Neural cell (in vitro differentiated cells): ENCODE measurements around the gene ZNF366. TPM values are rescaled to one million over a fixed set of nuclear protein-coding genes. Genes with fewer than 3 reads are reported as not detected.

Experiments
- H2AFZ ChIP-seq: fragments of 200-600, 300-800 bp; sonication (generic), shearing (Covaris generic); 2 replicates; pipeline ENCODE4 v1.6.0; 2014; ENCODE audit warnings: low read depth, mild to moderate bottlenecking, antibody characterized with exemption, low read length, moderate library complexity
- H3F3A ChIP-seq: fragments of 200-600 bp; shearing (Covaris generic); 2 replicates; pipeline ENCODE4 v1.6.1; 2016; ENCODE audit warnings: mild to moderate bottlenecking, moderate library complexity, mixed read lengths, antibody characterized with exemption, low read length; ENCODE audit not compliant: insufficient read depth, poor library complexity, severe bottlenecking
- H3K27ac ChIP-seq: fragments of 200-600, 300-800 bp; sonication (generic), shearing (Covaris generic); 2 replicates; pipeline ENCODE4 v1.5.1; 2014; ENCODE audit warnings: mild to moderate bottlenecking, low read length, moderate library complexity
- H3K27me3 ChIP-seq: fragments of 300-800, 200-600 bp; sonication (generic), shearing (Covaris generic); 2 replicates; pipeline ENCODE4 v1.6.0; 2014; ENCODE audit warnings: mild to moderate bottlenecking, low read depth, low read length, moderate library complexity; ENCODE audit not compliant: insufficient read depth
- H3K36me3 ChIP-seq: fragments of 300-800, 200-600 bp; sonication (generic), shearing (Covaris generic); 2 replicates; pipeline ENCODE4 v1.5.1; 2014; ENCODE audit warnings: mild to moderate bottlenecking, antibody characterized with exemption, low read length, moderate library complexity; ENCODE audit not compliant: insufficient read depth
- H3K4me2 ChIP-seq: fragments of 300-800, 200-600 bp; sonication (generic), shearing (Covaris generic); 2 replicates; pipeline ENCODE4 v1.6.0; 2014; ENCODE audit warnings: mild to moderate bottlenecking, low read length
- H3K4me3 ChIP-seq: fragments of 300-800, 200-600 bp; sonication (generic), shearing (Covaris generic); 2 replicates; pipeline ENCODE4 v1.5.1; 2014; ENCODE audit warnings: mild to moderate bottlenecking, low read length, moderate library complexity
- H3K79me2 ChIP-seq: fragments of 200-600 bp; shearing (Covaris generic); replicated peaks from 2 replicates; pipeline ENCODE4 v1.6.0; 2014; ENCODE audit warnings: mild to moderate bottlenecking, low read length, moderate library complexity; ENCODE audit not compliant: insufficient read depth
- H3K9ac ChIP-seq: fragments of 300-800, 200-600 bp; sonication (generic), shearing (Covaris generic); 2 replicates; pipeline ENCODE4 v1.6.1; 2016; ENCODE audit warnings: mild to moderate bottlenecking, low read length, mixed read lengths
- H3K9me2 ChIP-seq: fragments of 200-600 bp; shearing (Covaris generic); 2 replicates; pipeline ENCODE4 v1.6.1; 2016; ENCODE audit warnings: mild to moderate bottlenecking, low read length, mixed read lengths; ENCODE audit not compliant: insufficient read depth
- H3K9me3 ChIP-seq: fragments of 200-600, 300-800 bp; sonication (generic), shearing (Covaris generic); 2 replicates; pipeline ENCODE4 v1.6.1; 2016; ENCODE audit warnings: mild to moderate bottlenecking, mixed run types, low read length, moderate library complexity, mixed read lengths
- H4K20me1 ChIP-seq: fragments of 200-600 bp; shearing (Covaris generic); 2 replicates; pipeline ENCODE4 v1.6.1; 2016; ENCODE audit warnings: mild to moderate bottlenecking, mixed run types; ENCODE audit not compliant: insufficient read depth
- EP300 ChIP-seq: fragments of 450-650 bp; conservative IDR thresholded peaks from 2 replicates; pipeline ENCODE4 v1.6.1; 2014; ENCODE audit warnings: antibody characterized with exemption, mild to moderate bottlenecking, moderate library complexity; ENCODE audit not compliant: poor library complexity, severe bottlenecking
- EZH2 ChIP-seq: fragments of 200-600, 300-800 bp; shearing (Covaris generic), sonication (generic); IDR thresholded peaks from 2 replicates; pipeline ENCODE4 v1.6.1; 2014; ENCODE audit warnings: antibody characterized with exemption, low read length, borderline replicate concordance, mild to moderate bottlenecking; ENCODE audit not compliant: insufficient read depth, poor library complexity, severe bottlenecking
- MXI1 ChIP-seq: fragments of 450-650 bp; conservative IDR thresholded peaks from 2 replicates; pipeline ENCODE4 v1.6.1; 2014; ENCODE audit warnings: antibody characterized with exemption, mild to moderate bottlenecking; ENCODE audit not compliant: poor library complexity, severe bottlenecking
- POLR2AphosphoS5 ChIP-seq: IDR thresholded peaks from 2 replicates; pipeline ENCODE4 v1.6.1; 2012
- RAD21 ChIP-seq: fragments of 450-650 bp; conservative IDR thresholded peaks from 2 replicates; pipeline ENCODE4 v1.6.1; 2014; ENCODE audit warnings: antibody characterized with exemption, mild to moderate bottlenecking, moderate library complexity
- SMC3 ChIP-seq: fragments of 450-650 bp; conservative IDR thresholded peaks from 2 replicates; pipeline ENCODE4 v1.6.1; 2014; ENCODE audit warnings: antibody characterized with exemption, mild to moderate bottlenecking, moderate library complexity; ENCODE audit not compliant: poor library complexity
- TAF1 ChIP-seq: IDR thresholded peaks from 2 replicates; pipeline ENCODE4 v1.6.1; 2012; ENCODE audit warnings: low read depth
- polyA plus RNA-seq: library from polyadenylated mRNA; depleted of rRNA; stranded (reverse); fragments of >200 nt; gene quantifications from 2 replicates; pipeline ENCODE4 v1.2.3, GENCODE V29; 2014
- TF ChIP-seq, protein P1 (sequence below): fragments of 450-650 bp; IDR thresholded peaks from 2 replicates; pipeline ENCODE4 v1.5.1; 2014; ENCODE audit warnings: antibody characterized with exemption, mild to moderate bottlenecking, moderate library complexity; ENCODE audit not compliant: poor library complexity, severe bottlenecking
- TF ChIP-seq, protein P2 (sequence below): IDR thresholded peaks from 2 replicates; pipeline ENCODE4 v1.6.1; 2012; ENCODE audit warnings: borderline replicate concordance

The ZNF366 gene
- polyA plus RNA-seq, 1 donor from 2014 or later, result not detected

DNA sequence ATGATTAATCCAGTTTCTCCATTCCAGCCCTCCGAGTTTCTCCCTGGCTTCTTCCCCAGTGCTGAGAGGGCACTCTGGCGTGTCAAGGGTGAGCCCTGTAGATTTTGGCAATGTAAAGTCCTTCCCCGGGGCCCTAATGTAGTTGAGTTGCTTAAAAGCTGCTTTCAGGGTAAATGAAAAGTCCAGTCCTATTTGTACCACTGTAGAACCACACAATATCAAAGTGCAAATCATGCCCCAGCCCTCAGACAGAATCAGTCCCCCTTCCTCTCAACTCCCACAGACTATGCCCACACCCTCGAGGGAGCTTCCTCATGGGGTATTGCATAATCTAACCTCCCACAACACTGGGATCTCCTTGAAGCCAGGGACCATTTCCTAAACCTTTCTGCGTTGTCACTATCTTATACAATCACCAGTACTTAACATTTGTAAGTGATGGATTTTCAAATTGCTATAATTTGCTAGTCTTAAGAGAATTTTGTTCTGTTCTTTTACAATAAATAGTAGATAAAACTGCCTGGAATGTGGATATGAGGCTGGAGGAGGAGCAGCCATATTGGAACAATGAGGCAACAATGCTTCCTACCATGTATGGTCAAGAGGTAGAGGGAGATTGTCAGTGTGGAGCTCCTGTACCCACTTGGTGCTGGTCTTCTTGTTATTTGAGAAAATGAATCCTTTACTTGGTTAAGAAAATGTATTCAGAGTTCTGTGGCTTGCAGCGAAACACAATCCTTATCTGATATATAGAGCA, 34.4 kb downstream of the ZNF366 start:
- Histone ChIP-seq H3K4me3 (no peak overlapping the region), H4K20me1 (no peaks in the 10 kb centered on the region), H2AFZ (no peak overlapping the region), H3K9ac (no peak overlapping the region), H3K9me3 (no peaks in the 10 kb centered on the region), H3K4me2 (no peak overlapping the region), H3K27me3 (no peaks in the 10 kb centered on the region), H3K9me2 (no peaks in the 10 kb centered on the region), H3K79me2 (no peaks in the 10 kb centered on the region), H3K27ac (no peak overlapping the region), H3F3A (no peaks in the 10 kb centered on the region), H3K36me3 (no peaks in the 10 kb centered on the region)
- TF ChIP-seq MXI1 (no peak), SMC3 (no peak), EP300 (no peak), RAD21 (no peak), POLR2AphosphoS5 (no peak), EZH2 (no peak), TAF1 (no peak)
- TF ChIP-seq, protein P1, sequence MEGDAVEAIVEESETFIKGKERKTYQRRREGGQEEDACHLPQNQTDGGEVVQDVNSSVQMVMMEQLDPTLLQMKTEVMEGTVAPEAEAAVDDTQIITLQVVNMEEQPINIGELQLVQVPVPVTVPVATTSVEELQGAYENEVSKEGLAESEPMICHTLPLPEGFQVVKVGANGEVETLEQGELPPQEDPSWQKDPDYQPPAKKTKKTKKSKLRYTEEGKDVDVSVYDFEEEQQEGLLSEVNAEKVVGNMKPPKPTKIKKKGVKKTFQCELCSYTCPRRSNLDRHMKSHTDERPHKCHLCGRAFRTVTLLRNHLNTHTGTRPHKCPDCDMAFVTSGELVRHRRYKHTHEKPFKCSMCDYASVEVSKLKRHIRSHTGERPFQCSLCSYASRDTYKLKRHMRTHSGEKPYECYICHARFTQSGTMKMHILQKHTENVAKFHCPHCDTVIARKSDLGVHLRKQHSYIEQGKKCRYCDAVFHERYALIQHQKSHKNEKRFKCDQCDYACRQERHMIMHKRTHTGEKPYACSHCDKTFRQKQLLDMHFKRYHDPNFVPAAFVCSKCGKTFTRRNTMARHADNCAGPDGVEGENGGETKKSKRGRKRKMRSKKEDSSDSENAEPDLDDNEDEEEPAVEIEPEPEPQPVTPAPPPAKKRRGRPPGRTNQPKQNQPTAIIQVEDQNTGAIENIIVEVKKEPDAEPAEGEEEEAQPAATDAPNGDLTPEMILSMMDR, result no peak
- TF ChIP-seq, protein P2, sequence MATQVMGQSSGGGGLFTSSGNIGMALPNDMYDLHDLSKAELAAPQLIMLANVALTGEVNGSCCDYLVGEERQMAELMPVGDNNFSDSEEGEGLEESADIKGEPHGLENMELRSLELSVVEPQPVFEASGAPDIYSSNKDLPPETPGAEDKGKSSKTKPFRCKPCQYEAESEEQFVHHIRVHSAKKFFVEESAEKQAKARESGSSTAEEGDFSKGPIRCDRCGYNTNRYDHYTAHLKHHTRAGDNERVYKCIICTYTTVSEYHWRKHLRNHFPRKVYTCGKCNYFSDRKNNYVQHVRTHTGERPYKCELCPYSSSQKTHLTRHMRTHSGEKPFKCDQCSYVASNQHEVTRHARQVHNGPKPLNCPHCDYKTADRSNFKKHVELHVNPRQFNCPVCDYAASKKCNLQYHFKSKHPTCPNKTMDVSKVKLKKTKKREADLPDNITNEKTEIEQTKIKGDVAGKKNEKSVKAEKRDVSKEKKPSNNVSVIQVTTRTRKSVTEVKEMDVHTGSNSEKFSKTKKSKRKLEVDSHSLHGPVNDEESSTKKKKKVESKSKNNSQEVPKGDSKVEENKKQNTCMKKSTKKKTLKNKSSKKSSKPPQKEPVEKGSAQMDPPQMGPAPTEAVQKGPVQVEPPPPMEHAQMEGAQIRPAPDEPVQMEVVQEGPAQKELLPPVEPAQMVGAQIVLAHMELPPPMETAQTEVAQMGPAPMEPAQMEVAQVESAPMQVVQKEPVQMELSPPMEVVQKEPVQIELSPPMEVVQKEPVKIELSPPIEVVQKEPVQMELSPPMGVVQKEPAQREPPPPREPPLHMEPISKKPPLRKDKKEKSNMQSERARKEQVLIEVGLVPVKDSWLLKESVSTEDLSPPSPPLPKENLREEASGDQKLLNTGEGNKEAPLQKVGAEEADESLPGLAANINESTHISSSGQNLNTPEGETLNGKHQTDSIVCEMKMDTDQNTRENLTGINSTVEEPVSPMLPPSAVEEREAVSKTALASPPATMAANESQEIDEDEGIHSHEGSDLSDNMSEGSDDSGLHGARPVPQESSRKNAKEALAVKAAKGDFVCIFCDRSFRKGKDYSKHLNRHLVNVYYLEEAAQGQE, result no peak

GRCh38 chr5:72472031-72472430, 35.2 kb downstream of the ZNF366 start:
- Histone ChIP-seq H4K20me1 (no peaks in the 10 kb centered on the region), H3K4me2 (no peak overlapping the region), H2AFZ (no peak overlapping the region), H3K36me3 (no peaks in the 10 kb centered on the region), H3K27ac (no peak overlapping the region), H3F3A (no peaks in the 10 kb centered on the region), H3K27me3 (no peaks in the 10 kb centered on the region), H3K79me2 (no peaks in the 10 kb centered on the region), H3K4me3 (no peak overlapping the region), H3K9ac (no peak overlapping the region), H3K9me2 (no peaks in the 10 kb centered on the region), H3K9me3 (no peaks in the 10 kb centered on the region)
- TF ChIP-seq, protein P2, result no peak
